Astrocyte (in vitro differentiated cells and primary cell): ENCODE data around the gene KIAA1217. TPM values are rescaled to one million over a fixed set of nuclear protein-coding genes. Genes with fewer than 3 reads are reported as not detected.

ENCODE experiments used
- DNase-seq: peaks from one replicate; pipeline ENCODE4 v3.0.0-alpha.2; 2010; ENCODE audit warnings: low read depth
- FAIRE-seq: peaks from 2 replicates; lab custom pipeline; 2011; peaks lifted over from hg19 to GRCh38; lab: Jason Lieb, UNC
- H2AFZ ChIP-seq: 2 replicates; pipeline ENCODE4 v1.6.0; 2012; ENCODE audit warnings: low read depth, low read length, inconsistent platforms
- H3K27ac ChIP-seq: 2 replicates; pipeline ENCODE4 v1.5.1; 2011; ENCODE audit warnings: low read depth, low read length, inconsistent platforms
- H3K27me3 ChIP-seq: 2 replicates; pipeline ENCODE4 v1.6.0; 2011; ENCODE audit warnings: low read length, inconsistent platforms; ENCODE audit not compliant: insufficient read depth
- H3K36me3 ChIP-seq: 2 replicates; pipeline ENCODE4 v1.5.1; 2011; ENCODE audit warnings: low read length, inconsistent platforms; ENCODE audit not compliant: insufficient read depth
- H3K4me1 ChIP-seq: 2 replicates; pipeline ENCODE4 v1.5.1; 2011; ENCODE audit warnings: low read length, inconsistent platforms; ENCODE audit not compliant: insufficient read depth
- H3K4me2 ChIP-seq: 2 replicates; pipeline ENCODE4 v1.6.0; 2012; ENCODE audit warnings: low read length, inconsistent platforms
- H3K4me3 ChIP-seq: 2 replicates; pipeline ENCODE4 v1.5.1; 2011; ENCODE audit warnings: low read depth, mild to moderate bottlenecking, low read length, inconsistent platforms; ENCODE audit not compliant: insufficient read depth
- H3K79me2 ChIP-seq: 2 replicates; pipeline ENCODE4 v1.6.0; 2012; ENCODE audit warnings: mild to moderate bottlenecking, low read length, inconsistent platforms; ENCODE audit not compliant: insufficient read depth
- H3K9ac ChIP-seq: 2 replicates; pipeline ENCODE4 v1.6.0; 2012; ENCODE audit warnings: mild to moderate bottlenecking, low read length, inconsistent platforms
- H3K9me3 ChIP-seq: 2 replicates; pipeline ENCODE4 v1.5.1; 2012; ENCODE audit warnings: low read depth, mild to moderate bottlenecking, low read length, inconsistent platforms; ENCODE audit not compliant: insufficient read depth
- H4K20me1 ChIP-seq: 2 replicates; pipeline ENCODE4 v1.6.0; 2012; ENCODE audit warnings: low read length, inconsistent platforms; ENCODE audit not compliant: insufficient read depth
- H3K27ac Mint-ChIP-seq: one replicate; pipeline ENCODE4 v1.8.0; 2021; ENCODE audit warnings: mild to moderate bottlenecking, mixed read lengths; ENCODE audit not compliant: unreplicated experiment
- H3K27me3 Mint-ChIP-seq: one replicate; pipeline ENCODE4 v1.8.0; 2021; ENCODE audit warnings: low read depth, mixed read lengths; ENCODE audit not compliant: unreplicated experiment
- H3K36me3 Mint-ChIP-seq: one replicate; pipeline ENCODE4 v1.8.0; 2021; ENCODE audit warnings: low read depth, mixed read lengths; ENCODE audit not compliant: unreplicated experiment
- H3K4me1 Mint-ChIP-seq: one replicate; pipeline ENCODE4 v1.8.0; 2021; ENCODE audit warnings: low read depth, mixed read lengths; ENCODE audit not compliant: unreplicated experiment
- H3K4me3 Mint-ChIP-seq: one replicate; pipeline ENCODE4 v1.8.0; 2021; ENCODE audit warnings: mild to moderate bottlenecking, moderate library complexity, mixed read lengths; ENCODE audit not compliant: unreplicated experiment
- H3K9me3 Mint-ChIP-seq: one replicate; pipeline ENCODE4 v1.8.0; 2021; ENCODE audit warnings: mild to moderate bottlenecking, mixed read lengths; ENCODE audit not compliant: unreplicated experiment
- EZH2 ChIP-seq: IDR thresholded peaks from 2 replicates; pipeline ENCODE4 v1.6.1; 2012; ENCODE audit warnings: mild to moderate bottlenecking, low read length, inconsistent platforms; ENCODE audit not compliant: insufficient read depth
- total RNA-seq: library from RNA; stranded (reverse); gene quantifications from 2 replicates; pipeline ENCODE4 v1.2.1, GENCODE V29; 2021
- TF ChIP-seq, protein P1 (sequence below): IDR thresholded peaks from 2 replicates; pipeline ENCODE4 v1.5.1; 2011; ENCODE audit warnings: low read depth, mild to moderate bottlenecking, inconsistent platforms, low read length, moderate library complexity; ENCODE audit not compliant: insufficient read depth

The KIAA1217 gene
- total RNA-seq, 1 donor from 2014 or later: 31.8 TPM

DNA sequence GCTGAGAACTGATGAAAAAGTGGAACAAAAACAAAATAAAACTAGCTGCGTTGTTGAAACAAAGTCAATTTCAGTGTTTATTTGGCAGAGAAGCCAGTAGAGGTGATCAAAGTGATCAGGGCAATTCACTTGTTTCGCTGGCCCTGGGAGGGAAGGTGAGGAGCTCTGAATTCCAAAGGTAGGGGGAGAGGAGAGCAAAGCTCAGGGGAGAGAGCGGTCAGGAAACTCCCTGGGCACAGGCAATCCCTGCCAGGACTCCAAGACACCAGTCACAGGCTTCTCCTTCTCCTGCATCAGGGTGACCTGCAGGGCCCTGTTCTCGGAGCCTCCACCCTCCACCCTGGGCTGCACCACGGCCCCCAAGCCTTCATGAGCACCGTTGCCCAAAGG is 6.8 kb upstream of the KIAA1217 start:
- FAIRE-seq (no peak), DNase-seq (no peak)
- TF ChIP-seq EZH2: no peak
- TF ChIP-seq, protein P1, sequence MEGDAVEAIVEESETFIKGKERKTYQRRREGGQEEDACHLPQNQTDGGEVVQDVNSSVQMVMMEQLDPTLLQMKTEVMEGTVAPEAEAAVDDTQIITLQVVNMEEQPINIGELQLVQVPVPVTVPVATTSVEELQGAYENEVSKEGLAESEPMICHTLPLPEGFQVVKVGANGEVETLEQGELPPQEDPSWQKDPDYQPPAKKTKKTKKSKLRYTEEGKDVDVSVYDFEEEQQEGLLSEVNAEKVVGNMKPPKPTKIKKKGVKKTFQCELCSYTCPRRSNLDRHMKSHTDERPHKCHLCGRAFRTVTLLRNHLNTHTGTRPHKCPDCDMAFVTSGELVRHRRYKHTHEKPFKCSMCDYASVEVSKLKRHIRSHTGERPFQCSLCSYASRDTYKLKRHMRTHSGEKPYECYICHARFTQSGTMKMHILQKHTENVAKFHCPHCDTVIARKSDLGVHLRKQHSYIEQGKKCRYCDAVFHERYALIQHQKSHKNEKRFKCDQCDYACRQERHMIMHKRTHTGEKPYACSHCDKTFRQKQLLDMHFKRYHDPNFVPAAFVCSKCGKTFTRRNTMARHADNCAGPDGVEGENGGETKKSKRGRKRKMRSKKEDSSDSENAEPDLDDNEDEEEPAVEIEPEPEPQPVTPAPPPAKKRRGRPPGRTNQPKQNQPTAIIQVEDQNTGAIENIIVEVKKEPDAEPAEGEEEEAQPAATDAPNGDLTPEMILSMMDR: no peak
- Mint-ChIP-seq H3K4me3 (no peak overlapping the region), H3K9me3 (no peaks in the 10 kb centered on the region), H3K27ac (no peak overlapping the region), H3K27me3 (no peaks in the 10 kb centered on the region), H3K36me3 (no peaks in the 10 kb centered on the region), H3K4me1 (no peaks in the 10 kb centered on the region)
- Histone ChIP-seq H3K4me2 (no peak overlapping the region), H3K27me3 (no peaks in the 10 kb centered on the region), H3K27ac (no peak overlapping the region), H3K9me3 (no peaks in the 10 kb centered on the region), H3K4me1 (no peaks in the 10 kb centered on the region), H3K79me2 (no peaks in the 10 kb centered on the region), H2AFZ (no peak overlapping the region), H3K4me3 (no peak overlapping the region), H4K20me1 (no peaks in the 10 kb centered on the region), H3K36me3 (no peaks in the 10 kb centered on the region), H3K9ac (no peak overlapping the region)

DNA sequence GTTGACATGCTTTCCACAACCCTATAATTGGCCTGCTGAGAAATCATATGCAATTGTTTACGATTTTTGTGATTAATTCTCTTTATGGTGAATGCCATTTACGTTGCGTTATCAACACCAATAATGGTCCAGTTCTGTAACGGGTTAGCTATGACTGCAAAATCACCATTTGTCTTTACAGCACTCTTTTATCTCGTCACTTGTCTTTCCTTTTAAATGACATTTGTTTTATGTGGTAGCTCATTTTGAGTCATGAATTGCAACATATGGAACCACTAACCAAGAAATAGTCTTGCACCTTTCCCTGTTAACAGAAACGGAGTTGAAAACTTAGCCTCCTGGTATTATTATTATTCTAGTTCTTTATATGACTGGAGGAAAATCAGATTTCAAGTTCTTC is 3.1 kb upstream of the KIAA1217 start:
- Histone ChIP-seq H3K4me2 (no peak overlapping the region), H3K9ac (no peak overlapping the region), H3K79me2 (no peaks in the 10 kb centered on the region), H3K36me3 (no peaks in the 10 kb centered on the region), H3K9me3 (no peaks in the 10 kb centered on the region), H4K20me1 (no peaks in the 10 kb centered on the region), H3K27me3 (no peaks in the 10 kb centered on the region), H2AFZ (no peak overlapping the region), H3K4me3 (no peak overlapping the region), H3K27ac (no peak overlapping the region), H3K4me1 (peaks cover 14% of the 10 kb centered on the region)
- Mint-ChIP-seq H3K4me1 (peaks cover 18% of the 10 kb centered on the region), H3K27me3 (no peaks in the 10 kb centered on the region), H3K36me3 (no peaks in the 10 kb centered on the region), H3K4me3 (no peak overlapping the region), H3K9me3 (no peaks in the 10 kb centered on the region), H3K27ac (no peak overlapping the region)
- FAIRE-seq: no peak
- DNase-seq: peak; percentile 10
- no peak for TF ChIP-seq EZH2
- TF ChIP-seq, protein P1: no peak

DNA sequence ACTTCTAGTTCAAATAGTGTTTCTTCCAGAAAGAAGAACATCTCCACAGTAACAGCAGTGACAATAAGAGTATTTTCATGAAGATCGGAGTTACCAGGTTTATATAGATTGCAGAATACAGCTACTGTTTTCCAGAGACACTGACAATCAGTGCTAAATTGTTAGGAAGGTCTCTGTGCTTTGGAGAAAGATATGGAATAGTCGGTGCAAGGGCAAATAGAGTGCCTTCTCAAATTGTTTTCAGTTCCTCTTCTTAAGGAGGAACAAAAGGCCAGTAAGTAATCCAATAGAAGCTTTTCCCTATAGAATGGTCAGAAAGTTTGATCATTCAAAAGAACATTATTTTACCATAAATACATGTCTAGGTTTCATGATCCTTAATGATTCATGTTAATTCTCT is 2.6 kb upstream of the KIAA1217 start:
- Histone ChIP-seq H4K20me1 (no peaks in the 10 kb centered on the region), H3K4me2 (no peak overlapping the region), H3K4me1 (peaks cover 14% of the 10 kb centered on the region), H3K9me3 (no peaks in the 10 kb centered on the region), H3K27ac (no peak overlapping the region), H3K4me3 (no peak overlapping the region), H2AFZ (no peak overlapping the region), H3K79me2 (no peaks in the 10 kb centered on the region), H3K27me3 (no peaks in the 10 kb centered on the region), H3K36me3 (no peaks in the 10 kb centered on the region), H3K9ac (no peak overlapping the region)
- H3K4me3 Mint-ChIP-seq: no peak overlapping the region
- FAIRE-seq: no peak
- H3K9me3 Mint-ChIP-seq: no peaks in the 10 kb centered on the region
- H3K27me3 Mint-ChIP-seq: no peaks in the 10 kb centered on the region
- H3K27ac Mint-ChIP-seq: no peak overlapping the region
- no peak for DNase-seq
- no peaks in the 10 kb centered on the region for H3K36me3 Mint-ChIP-seq
- peaks cover 18% of the 10 kb centered on the region for H3K4me1 Mint-ChIP-seq
- TF ChIP-seq, protein P1: no peak
- no peak for TF ChIP-seq EZH2
